Fibroblast of the aortic adventitia (primary cell): ENCODE measurements around the gene TXLNB. TPM values are rescaled to one million over a fixed set of nuclear protein-coding genes. Genes with fewer than 3 reads are reported as not detected.
"Not testable (repeated sequence)": the region's sequence is repeated elsewhere in the genome, so short reads cannot be mapped to it uniquely, and the experiment has no call there.

Experiments used
- DNase-seq: peaks from one replicate; pipeline ENCODE4 v3.0.0-alpha.2; 2010; ENCODE audit warnings: low read depth
- H3K4me3 ChIP-seq: 2 replicates; pipeline ENCODE4 v1.5.1; 2011; ENCODE audit warnings: low read depth, mild to moderate bottlenecking, control low read depth, low read length, moderate library complexity
- CTCF ChIP-seq: IDR thresholded peaks from 2 replicates; pipeline ENCODE4 v1.5.1; 2011; ENCODE audit warnings: mild to moderate bottlenecking, low read length, control low read depth, inconsistent platforms; ENCODE audit not compliant: insufficient read depth
- total RNA-seq: library from RNA; depleted of rRNA; stranded (reverse); fragments of >200 nt; gene quantifications from 2 replicates; pipeline ENCODE4 v1.2.3, GENCODE V29; 2012; ENCODE audit warnings: low replicate concordance

TXLNB gene
- total RNA-seq, 1 donor, result 0.36 TPM

- no peak for TF ChIP-seq CTCF
- H3K4me3 ChIP-seq, result no peak overlapping the region
- no peak for DNase-seq
Observed at GRCh38 chr6:139303185-139303584, 11.4 kb upstream of the TXLNB start.

- no peak overlapping the region for H3K4me3 ChIP-seq
- TF ChIP-seq CTCF, result no peak
- DNase-seq, result no peak
Observed at GRCh38 chr6:139297921-139298320, 6.1 kb upstream of the TXLNB start.

GRCh38 chr6:139296927-139297326, 5.1 kb upstream of the TXLNB start:
- peak; percentile 49 for DNase-seq
- no peak overlapping the region for H3K4me3 ChIP-seq
- no peak for TF ChIP-seq CTCF

GRCh38 chr6:139295901-139296300, 4.1 kb upstream of the TXLNB start:
- DNase-seq, result no peak
- no peak for TF ChIP-seq CTCF
- no peak overlapping the region for H3K4me3 ChIP-seq

GRCh38 chr6:139294090-139294489, 2.3 kb upstream of the TXLNB start:
- no peak overlapping the region for H3K4me3 ChIP-seq
- TF ChIP-seq CTCF, result no peak
- DNase-seq, result no peak

GRCh38 chr6:139293230-139293629, 1.4 kb upstream of the TXLNB start:
- not testable (repeated sequence) for DNase-seq, H3K4me3 ChIP-seq

GRCh38 chr6:139290787-139291311, 949 bp downstream of the TXLNB start:
- DNase-seq, result peak; percentile 61
- TF ChIP-seq CTCF, result no peak
- no peak overlapping the region for H3K4me3 ChIP-seq

GRCh38 chr6:139289233-139289632, 2.6 kb downstream of the TXLNB start:
- no peak for TF ChIP-seq CTCF
- no peak overlapping the region for H3K4me3 ChIP-seq

More at GRCh38 chr6:139289233-139289632, 2.6 kb downstream of the TXLNB start:
- DNase-seq, result no peak
